A549 (cell line): ENCODE results near the gene SLC6A6. TPM values are rescaled to one million over a fixed set of nuclear protein-coding genes. Genes with fewer than 3 reads are reported as not detected.

ENCODE experiments used
- ATAC-seq, 2 experiments: fragments of 200-7000 bp in 1 of 2; fragments of >200 bp in 1 of 2; cut with Nextera tagmentation in 1 of 2; cut with Tn5 transposase in 1 of 2; 3 replicates each; pipeline versions ENCODE4 v1.8.0 to v1.9.1; 2018 to 2020; ENCODE audit warnings: mild to moderate bottlenecking in 1 of 2, moderate library complexity in 1 of 2
- CTCF ChIA-PET: fragments of 300-600 bp; sonication (Branson Sonifier 250); formaldehyde crosslinking; extraction: SDS; loops from one replicate; lab custom pipeline; 2021; ENCODE audit warnings: antibody characterized with exemption, inconsistent platforms; lab: Yijun Ruan, JAX
- POLR2A ChIA-PET: fragments of 350-600 bp; formaldehyde crosslinking; extraction: SDS; loops from one replicate; lab custom pipeline; 2021; ENCODE audit warnings: antibody characterized with exemption, inconsistent platforms; lab: Yijun Ruan, JAX
- DNase-seq, 2 experiments: peaks; one replicate each; pipeline versions ENCODE4 v3.0.0 to v3.0.0-alpha.2; 2011 to 2016; ENCODE audit warnings: low read depth in 1 of 2, low spot score in 1 of 2
- FAIRE-seq: peaks from 2 replicates; lab custom pipeline; 2011; peaks lifted over from hg19 to GRCh38; lab: Jason Lieb, UNC
- H3K27ac ChIP-seq, 2 experiments: fragments of >200 bp; sonication (Bioruptor Twin); formaldehyde crosslinking; 3 replicates each; pipeline ENCODE4 v1.5.1; 2016 to 2017
- H3K4me1 ChIP-seq: fragments of >200 bp; sonication (Bioruptor Twin); formaldehyde crosslinking; 3 replicates; pipeline ENCODE4 v1.6.1; 2016
- H3K4me2 ChIP-seq: fragments of >200 bp; sonication (Bioruptor Twin); formaldehyde crosslinking; 3 replicates; pipeline ENCODE4 v1.6.1; 2016
- H3K4me3 ChIP-seq: fragments of >200 bp; sonication (Bioruptor Twin); formaldehyde crosslinking; 3 replicates; pipeline ENCODE4 v1.5.1; 2016
- H3K9me3 ChIP-seq: fragments of >200 bp; sonication (Bioruptor Twin); formaldehyde crosslinking; 3 replicates; pipeline ENCODE4 v1.6.1; 2016
- CEBPB ChIP-seq, 2 experiments: fragments of >200 bp in 1 of 2; sonication (Bioruptor Twin) in 1 of 2; formaldehyde crosslinking in 1 of 2; IDR thresholded peaks; 2 replicates each; pipeline ENCODE4 v1.6.1; 2012 to 2016
- EHMT2 ChIP-seq: fragments of 200-600 bp; sonication (generic); IDR thresholded peaks from 2 replicates; pipeline ENCODE4 v1.6.1; 2016; ENCODE audit warnings: antibody characterized with exemption, low read depth, mild to moderate bottlenecking, moderate library complexity
- FOSL2 ChIP-seq, 2 experiments: fragments of 450-650 bp in 1 of 2; fragments of >200 bp in 1 of 2; sonication (Bioruptor Twin) in 1 of 2; formaldehyde crosslinking; IDR thresholded peaks; 2 replicates each; pipeline versions ENCODE4 v1.5.0 to v1.6.1; 2016 to 2020; ENCODE audit warnings: mild to moderate bottlenecking in 1 of 2, moderate library complexity in 1 of 2
- FOXS1 ChIP-seq: fragments of 250-450 bp; sonication (Bioruptor Pico); IDR thresholded peaks from 2 replicates; pipeline ENCODE4 v1.5.0; 2020; ENCODE audit warnings: mild to moderate bottlenecking, moderate library complexity
- GATA3 ChIP-seq: IDR thresholded peaks from 2 replicates; pipeline ENCODE4 v1.6.1; 2012; ENCODE audit warnings: borderline replicate concordance
- HOXA7 ChIP-seq: fragments of 250-450 bp; sonication (Bioruptor Pico); IDR thresholded peaks from 2 replicates; pipeline ENCODE4 v1.5.0; 2020; ENCODE audit warnings: mild to moderate bottlenecking, moderate library complexity
- HOXB13 ChIP-seq: fragments of 250-450 bp; sonication (Bioruptor Pico); IDR thresholded peaks from 2 replicates; pipeline ENCODE4 v1.5.0; 2020; ENCODE audit warnings: low read depth, mild to moderate bottlenecking, moderate library complexity
- HOXB5 ChIP-seq: fragments of 250-450 bp; sonication (Bioruptor Pico); IDR thresholded peaks from 2 replicates; pipeline ENCODE4 v1.5.0; 2020; ENCODE audit warnings: mild to moderate bottlenecking, moderate library complexity
- KDM5A ChIP-seq: fragments of 200-600 bp; sonication (generic); IDR thresholded peaks from 2 replicates; pipeline ENCODE4 v1.6.1; 2016; ENCODE audit warnings: antibody characterized with exemption, mild to moderate bottlenecking
- MAZ ChIP-seq: fragments of 150-350 bp; IDR thresholded peaks from 2 replicates; pipeline ENCODE4 v1.6.1; 2014; ENCODE audit warnings: antibody characterized with exemption, low read depth, low read length, borderline replicate concordance
- NPAS2 ChIP-seq: fragments of 250-450 bp; sonication (Bioruptor Pico); IDR thresholded peaks from 2 replicates; pipeline ENCODE4 v1.8.0; 2022; ENCODE audit warnings: mild to moderate bottlenecking, moderate library complexity, borderline replicate concordance
- POLR2A ChIP-seq: IDR thresholded peaks from 2 replicates; pipeline ENCODE4 v1.6.1; 2012; ENCODE audit warnings: mild to moderate bottlenecking, low read length
- POLR2AphosphoS2 ChIP-seq: conservative IDR thresholded peaks from 2 replicates; pipeline ENCODE4 v1.6.1; 2012; ENCODE audit warnings: low read length, improper control_type of control experiment, inconsistent platforms
- RARB ChIP-seq: fragments of 250-450 bp; sonication (Bioruptor Pico); IDR thresholded peaks from 2 replicates; pipeline ENCODE4 v1.8.0; 2021; ENCODE audit warnings: mild to moderate bottlenecking, moderate library complexity
- RCOR1 ChIP-seq: fragments of 150-350 bp; IDR thresholded peaks from 2 replicates; pipeline ENCODE4 v1.6.1; 2014; ENCODE audit warnings: antibody characterized with exemption, low read length, low read depth
- RFX5 ChIP-seq: fragments of 450-650 bp; IDR thresholded peaks from 2 replicates; pipeline ENCODE4 v1.7.1; 2014; ENCODE audit warnings: antibody characterized with exemption, mild to moderate bottlenecking, moderate library complexity
- SREBF2 ChIP-seq: fragments of 450-650 bp; IDR thresholded peaks from 2 replicates; pipeline ENCODE4 v1.6.1; 2014; ENCODE audit warnings: mild to moderate bottlenecking, moderate library complexity
- TFCP2L1 ChIP-seq: fragments of 250-450 bp; sonication (Bioruptor Pico); IDR thresholded peaks from 2 replicates; pipeline ENCODE4 v1.5.0; 2021; ENCODE audit warnings: mild to moderate bottlenecking
- ZNF302 ChIP-seq: fragments of 250-450 bp; sonication (Bioruptor Pico); IDR thresholded peaks from 2 replicates; pipeline ENCODE4 v1.9.0; 2021; ENCODE audit warnings: inconsistent platforms, mild to moderate bottlenecking, moderate library complexity
- WGBS: methylation state at CpG from one replicate; pipeline ENCODE4 v1.1.6; 2017; ENCODE audit errors: missing lambda C conversion rate; 5-methylcytosine and 5-hydroxymethylcytosine counted together
- polyA plus RNA-seq, 4 experiments: library from polyadenylated mRNA; depleted of rRNA in 3 of 4; stranded (reverse); fragments of >200 nt; fragmentation: RNase III in 1 of 4; extraction: RNeasy Plus Mini Kit Qiagen cat#74134 plus additional on column Dnase treatment in 1 of 4; gene quantifications; 2 replicates in 3 of 4; 3 replicates in 1 of 4; pipeline ENCODE4 v1.2.3, GENCODE V29; 2011 to 2017
- TF ChIP-seq, protein P1 (sequence below): fragments of 200-600 bp; sonication (generic); IDR thresholded peaks from 2 replicates; pipeline ENCODE4 v1.6.1; 2016; ENCODE audit warnings: antibody characterized with exemption, mild to moderate bottlenecking, moderate library complexity
- TF ChIP-seq, protein P2 (sequence below): fragments of >200 bp; sonication (Bioruptor Twin); formaldehyde crosslinking; IDR thresholded peaks from 2 replicates; pipeline ENCODE4 v1.6.1; 2016
- TF ChIP-seq, protein P3 (sequence below): IDR thresholded peaks from 2 replicates; pipeline ENCODE4 v1.6.1; 2012; ENCODE audit warnings: low read depth, borderline replicate concordance
- TF ChIP-seq, protein P4 (sequence below): fragments of >200 bp; sonication (Bioruptor Twin); formaldehyde crosslinking; IDR thresholded peaks from 3 replicates; pipeline ENCODE4 v1.5.1; 2016

The SLC6A6 gene
- polyA plus RNA-seq, 2 of the 4 experiments (the other 2 are of a cell fraction), result 73.3 to 73.8 TPM

GRCh38 chr3:14486460-14486859 is 84.1 kb downstream of the SLC6A6 start:
- WGBS, result 82% methylated on average over 5 of the region's 5 CpGs
- ChIA-PET POLR2A (no interaction called here), CTCF (interaction anchor here (0.9 to 1.2 kb wide), 3 partner anchors 22 to 283 kb away, joined by 3 to 5 read pairs (median 3); no protein-coding TSS in a partner anchor)
- Histone ChIP-seq H3K9me3 (no peaks in the 10 kb centered on the region), H3K4me3 (no peak overlapping the region), H3K27ac (no peak overlapping the region), H3K4me2 (no peak overlapping the region), H3K4me1 (peaks cover 11% of the 10 kb centered on the region; the same call in 2 of the 3 replicates)
- ATAC-seq, result no peak
- TF ChIP-seq KDM5A (no peak), HOXA7 (no peak), NPAS2 (CRISPR knock-in tag) (no peak), RFX5 (no peak), CEBPB (IDR thresholded peaks at IDR 0.05) (no peak), EHMT2 (no peak), FOXS1 (no peak), MAZ (no peak), POLR2A (no peak), GATA3 (no peak), POLR2AphosphoS2 (no peak), HOXB5 (CRISPR knock-in tag) (no peak)
- TF ChIP-seq, protein P1, sequence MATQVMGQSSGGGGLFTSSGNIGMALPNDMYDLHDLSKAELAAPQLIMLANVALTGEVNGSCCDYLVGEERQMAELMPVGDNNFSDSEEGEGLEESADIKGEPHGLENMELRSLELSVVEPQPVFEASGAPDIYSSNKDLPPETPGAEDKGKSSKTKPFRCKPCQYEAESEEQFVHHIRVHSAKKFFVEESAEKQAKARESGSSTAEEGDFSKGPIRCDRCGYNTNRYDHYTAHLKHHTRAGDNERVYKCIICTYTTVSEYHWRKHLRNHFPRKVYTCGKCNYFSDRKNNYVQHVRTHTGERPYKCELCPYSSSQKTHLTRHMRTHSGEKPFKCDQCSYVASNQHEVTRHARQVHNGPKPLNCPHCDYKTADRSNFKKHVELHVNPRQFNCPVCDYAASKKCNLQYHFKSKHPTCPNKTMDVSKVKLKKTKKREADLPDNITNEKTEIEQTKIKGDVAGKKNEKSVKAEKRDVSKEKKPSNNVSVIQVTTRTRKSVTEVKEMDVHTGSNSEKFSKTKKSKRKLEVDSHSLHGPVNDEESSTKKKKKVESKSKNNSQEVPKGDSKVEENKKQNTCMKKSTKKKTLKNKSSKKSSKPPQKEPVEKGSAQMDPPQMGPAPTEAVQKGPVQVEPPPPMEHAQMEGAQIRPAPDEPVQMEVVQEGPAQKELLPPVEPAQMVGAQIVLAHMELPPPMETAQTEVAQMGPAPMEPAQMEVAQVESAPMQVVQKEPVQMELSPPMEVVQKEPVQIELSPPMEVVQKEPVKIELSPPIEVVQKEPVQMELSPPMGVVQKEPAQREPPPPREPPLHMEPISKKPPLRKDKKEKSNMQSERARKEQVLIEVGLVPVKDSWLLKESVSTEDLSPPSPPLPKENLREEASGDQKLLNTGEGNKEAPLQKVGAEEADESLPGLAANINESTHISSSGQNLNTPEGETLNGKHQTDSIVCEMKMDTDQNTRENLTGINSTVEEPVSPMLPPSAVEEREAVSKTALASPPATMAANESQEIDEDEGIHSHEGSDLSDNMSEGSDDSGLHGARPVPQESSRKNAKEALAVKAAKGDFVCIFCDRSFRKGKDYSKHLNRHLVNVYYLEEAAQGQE, result no peak
- TF ChIP-seq, protein P2, sequence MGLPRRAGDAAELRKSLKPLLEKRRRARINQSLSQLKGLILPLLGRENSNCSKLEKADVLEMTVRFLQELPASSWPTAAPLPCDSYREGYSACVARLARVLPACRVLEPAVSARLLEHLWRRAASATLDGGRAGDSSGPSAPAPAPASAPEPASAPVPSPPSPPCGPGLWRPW, result no peak
- no peak for DNase-seq
- FAIRE-seq, result no peak

- Histone ChIP-seq H3K4me1 (peaks cover 11% of the 10 kb centered on the region; the same call in 2 of the 3 replicates), H3K27ac (no peak overlapping the region), H3K4me3 (no peak overlapping the region), H3K9me3 (no peaks in the 10 kb centered on the region), H3K4me2 (no peak overlapping the region)
- no peak for ATAC-seq
- CTCF ChIA-PET, result interaction anchor here (1.1 kb wide), 1 partner anchor 21 kb away, joined by 5 read pairs; no protein-coding TSS in a partner anchor
- DNase-seq, result no peak
- 94% methylated on average over 8 of the region's 8 CpGs for WGBS
- POLR2A ChIA-PET, result no interaction called here
- no peak for FAIRE-seq
- TF ChIP-seq, protein P3, sequence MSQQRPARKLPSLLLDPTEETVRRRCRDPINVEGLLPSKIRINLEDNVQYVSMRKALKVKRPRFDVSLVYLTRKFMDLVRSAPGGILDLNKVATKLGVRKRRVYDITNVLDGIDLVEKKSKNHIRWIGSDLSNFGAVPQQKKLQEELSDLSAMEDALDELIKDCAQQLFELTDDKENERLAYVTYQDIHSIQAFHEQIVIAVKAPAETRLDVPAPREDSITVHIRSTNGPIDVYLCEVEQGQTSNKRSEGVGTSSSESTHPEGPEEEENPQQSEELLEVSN, result no peak
- TF ChIP-seq POLR2A (no peak), FOSL2 (IDR thresholded peaks at IDR 0.05) (no peak), FOSL2 (CRISPR knock-in tag; IDR thresholded peaks at IDR 0.05) (no peak), RCOR1 (no peak), HOXA7 (no peak), TFCP2L1 (CRISPR knock-in tag) (no peak), FOXS1 (no peak), CEBPB (IDR thresholded peaks at IDR 0.05) (no peak)
Measured at GRCh38 chr3:14487086-14487485, 84.7 kb downstream of the SLC6A6 start.

- H3K27ac ChIP-seq, result peak overlapping the region in 1 of 2 experiments; percentile 68; a peak in 3 of 6 replicates
- TF ChIP-seq, protein P4, sequence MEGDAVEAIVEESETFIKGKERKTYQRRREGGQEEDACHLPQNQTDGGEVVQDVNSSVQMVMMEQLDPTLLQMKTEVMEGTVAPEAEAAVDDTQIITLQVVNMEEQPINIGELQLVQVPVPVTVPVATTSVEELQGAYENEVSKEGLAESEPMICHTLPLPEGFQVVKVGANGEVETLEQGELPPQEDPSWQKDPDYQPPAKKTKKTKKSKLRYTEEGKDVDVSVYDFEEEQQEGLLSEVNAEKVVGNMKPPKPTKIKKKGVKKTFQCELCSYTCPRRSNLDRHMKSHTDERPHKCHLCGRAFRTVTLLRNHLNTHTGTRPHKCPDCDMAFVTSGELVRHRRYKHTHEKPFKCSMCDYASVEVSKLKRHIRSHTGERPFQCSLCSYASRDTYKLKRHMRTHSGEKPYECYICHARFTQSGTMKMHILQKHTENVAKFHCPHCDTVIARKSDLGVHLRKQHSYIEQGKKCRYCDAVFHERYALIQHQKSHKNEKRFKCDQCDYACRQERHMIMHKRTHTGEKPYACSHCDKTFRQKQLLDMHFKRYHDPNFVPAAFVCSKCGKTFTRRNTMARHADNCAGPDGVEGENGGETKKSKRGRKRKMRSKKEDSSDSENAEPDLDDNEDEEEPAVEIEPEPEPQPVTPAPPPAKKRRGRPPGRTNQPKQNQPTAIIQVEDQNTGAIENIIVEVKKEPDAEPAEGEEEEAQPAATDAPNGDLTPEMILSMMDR, result no peak
- TF ChIP-seq ZNF302 (CRISPR knock-in tag), result no peak
- no peak for TF ChIP-seq HOXB5 (CRISPR knock-in tag)
- TF ChIP-seq RARB (CRISPR knock-in tag), result no peak
- TF ChIP-seq HOXB13, result no peak
- no peak for TF ChIP-seq SREBF2
- TF ChIP-seq, all 56 proteins: peak for 0
- no peak for FAIRE-seq
- no peaks in the 10 kb centered on the region for H3K9me3 ChIP-seq
- H3K4me1 ChIP-seq, result peaks cover 11% of the 10 kb centered on the region; the same call in 2 of the 3 replicates
- POLR2A ChIA-PET, result no interaction called here
- CTCF ChIA-PET, result interaction anchor here (1.1 kb wide), 1 partner anchor 20 kb away, joined by 5 read pairs; no protein-coding TSS in a partner anchor
- DNase-seq, result no peak
- no peak overlapping the region for H3K4me2 ChIP-seq
- whole genome bisulfite sequencing, result 85% methylated on average over 7 of the region's 7 CpGs
- ATAC-seq, result no peak
- no peak overlapping the region for H3K4me3 ChIP-seq
Measured at GRCh38 chr3:14487821-14488220, 85.4 kb downstream of the SLC6A6 start.
